ENCODE data around the gene GRM4.
"Not testable (repeated sequence)": the region's sequence is repeated elsewhere in the genome, so short reads cannot be mapped to it uniquely, and the experiment has no call there.

Gene GRM4

DNA sequence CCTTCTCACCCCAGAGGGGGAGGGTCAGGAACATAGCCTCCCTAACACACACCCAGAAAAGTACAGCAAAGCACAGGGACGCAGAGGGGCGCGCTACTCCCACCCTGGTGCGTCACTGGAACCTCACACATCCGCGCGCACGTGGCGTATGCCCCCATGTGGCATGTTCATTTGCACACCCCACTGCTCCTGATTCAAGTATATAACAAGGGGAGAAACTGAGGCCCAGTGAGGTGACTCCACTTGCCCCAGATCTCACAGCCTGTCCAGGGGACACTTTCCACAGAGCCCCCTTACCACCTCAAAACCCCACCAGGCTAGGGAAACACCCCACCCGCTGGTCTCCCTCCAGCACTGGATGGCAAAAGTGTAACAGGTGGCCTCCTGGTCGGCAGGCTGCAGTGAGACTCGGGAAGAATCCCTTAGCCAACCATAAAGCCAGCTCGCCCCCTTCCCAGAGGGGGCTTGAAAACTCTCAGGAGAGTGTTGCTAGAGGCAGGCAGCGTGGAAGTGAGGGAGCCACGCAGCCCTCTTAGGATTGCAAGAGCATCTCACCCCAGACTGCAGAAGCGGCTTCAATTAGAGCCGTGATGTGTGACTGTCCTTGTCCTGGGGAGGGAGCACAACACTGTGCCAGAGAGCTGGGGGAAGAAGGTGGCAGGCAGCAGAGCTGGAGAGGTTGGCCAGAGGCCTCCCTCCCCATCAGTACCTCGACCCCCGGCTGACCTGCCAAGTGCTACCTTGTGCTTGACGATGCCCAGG is at the start of gene GRM4:
TSS of gene GRM4 (minus strand) at position 67 of the 762 bp plus-strand sequence. CDS start 12,591 bp downstream, outside the sequence.
- no peak for DNase-seq

DNA sequence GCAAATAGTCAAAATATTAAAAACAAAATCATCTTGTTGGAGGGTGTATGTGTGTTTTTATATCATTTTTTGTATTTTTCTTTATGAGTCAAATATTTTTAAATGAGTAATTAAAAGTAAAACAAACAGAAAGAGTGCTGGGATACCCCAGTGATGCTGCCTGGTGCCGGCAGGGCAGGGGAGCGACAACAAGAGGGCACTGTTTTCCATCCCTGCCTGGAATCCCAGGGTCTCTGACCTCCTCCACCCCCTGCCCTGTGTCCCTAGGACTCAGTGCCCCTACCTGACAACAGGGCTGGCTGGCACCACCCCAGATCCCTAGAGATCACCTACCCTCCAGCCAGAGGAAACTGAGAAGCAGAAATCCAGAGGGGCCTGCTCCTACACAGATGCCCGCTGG is 48.9 kb upstream of the GRM4 start:
- DNase-seq, result no peak

DNA sequence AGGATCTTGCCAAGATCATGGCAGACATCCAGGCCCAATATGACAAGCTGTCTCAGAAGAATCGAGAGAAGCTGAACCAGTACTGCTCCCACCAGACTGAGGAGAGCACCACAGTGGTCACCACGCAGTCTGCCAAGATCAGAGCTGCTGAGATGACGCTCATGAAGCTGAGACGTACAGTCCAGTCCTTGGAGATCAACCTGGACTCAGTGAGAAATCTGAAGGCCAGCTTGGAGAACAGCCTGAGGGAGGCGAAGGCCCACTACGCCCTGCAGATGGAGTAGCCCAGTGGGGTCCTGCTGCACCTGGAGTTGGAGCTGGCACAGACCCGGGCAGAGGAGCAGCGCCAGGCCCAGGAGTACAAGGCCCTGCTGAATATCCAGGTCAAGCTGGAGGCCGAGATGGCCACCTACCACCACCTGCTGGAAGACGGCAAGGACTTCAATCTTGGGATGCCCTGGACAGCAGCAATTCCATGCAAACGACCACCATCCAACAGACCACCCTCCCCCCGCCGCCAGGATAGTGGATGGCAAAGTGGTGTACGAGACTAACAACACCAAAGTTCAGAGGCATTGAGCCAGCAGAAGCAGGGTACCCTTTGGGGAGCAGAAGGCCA is 44.7 kb upstream of the GRM4 start:
- no peak for DNase-seq

DNA sequence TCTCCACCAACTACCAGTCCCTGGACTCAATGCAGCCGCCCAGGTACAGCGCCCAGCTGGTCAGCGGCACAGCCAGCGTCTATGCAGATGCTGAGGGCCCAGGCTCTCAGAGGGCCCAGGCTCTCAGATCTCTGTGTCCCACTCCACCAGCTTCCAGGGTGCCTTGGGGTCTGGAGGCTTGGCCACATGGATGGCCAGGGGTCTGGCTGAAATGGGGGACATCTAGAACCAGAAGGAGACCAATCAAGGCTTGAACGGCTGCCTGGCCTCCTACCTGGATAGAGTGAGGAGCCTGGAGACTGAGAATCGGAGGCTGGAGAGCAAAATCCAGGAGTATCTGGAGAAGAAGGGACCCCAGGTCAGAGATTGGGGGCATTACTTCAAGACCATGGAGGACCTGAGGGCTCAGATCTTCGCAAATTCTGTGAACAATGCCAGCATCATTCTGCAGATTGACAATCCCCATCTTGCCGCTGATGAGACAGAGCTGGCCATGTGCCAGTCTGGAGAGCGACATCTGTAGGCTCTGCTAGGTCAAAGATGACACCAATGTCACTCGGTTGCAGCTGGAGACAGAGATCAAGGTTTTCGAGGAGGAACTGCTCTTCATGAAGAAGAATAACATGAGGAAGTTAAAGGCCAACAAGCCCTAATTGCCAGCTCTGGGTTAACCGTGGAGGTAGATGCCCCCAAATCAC is 44.1 kb upstream of the GRM4 start:
- peak; percentile 34 for DNase-seq

DNA sequence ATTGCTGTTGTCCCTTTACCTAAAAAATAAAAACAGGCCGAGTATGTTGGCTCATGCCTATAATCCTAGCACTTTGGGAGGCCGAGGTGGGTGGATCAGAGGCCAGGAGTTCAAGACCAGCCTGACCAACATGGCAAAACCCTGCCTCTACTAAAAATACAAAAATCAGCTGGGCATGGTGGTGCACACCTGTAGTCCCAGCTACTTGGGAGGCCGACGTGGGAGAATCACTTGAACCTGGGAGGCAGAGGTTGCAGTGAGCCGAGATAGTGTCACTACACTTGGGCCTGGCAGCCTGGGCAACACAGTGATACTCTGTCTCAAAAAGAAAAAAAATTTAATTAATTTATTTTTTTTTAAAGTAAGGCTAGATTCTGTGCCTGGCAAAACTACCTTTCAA is 38.8 kb upstream of the GRM4 start:
- DNase-seq, result not testable (repeated sequence)

DNA sequence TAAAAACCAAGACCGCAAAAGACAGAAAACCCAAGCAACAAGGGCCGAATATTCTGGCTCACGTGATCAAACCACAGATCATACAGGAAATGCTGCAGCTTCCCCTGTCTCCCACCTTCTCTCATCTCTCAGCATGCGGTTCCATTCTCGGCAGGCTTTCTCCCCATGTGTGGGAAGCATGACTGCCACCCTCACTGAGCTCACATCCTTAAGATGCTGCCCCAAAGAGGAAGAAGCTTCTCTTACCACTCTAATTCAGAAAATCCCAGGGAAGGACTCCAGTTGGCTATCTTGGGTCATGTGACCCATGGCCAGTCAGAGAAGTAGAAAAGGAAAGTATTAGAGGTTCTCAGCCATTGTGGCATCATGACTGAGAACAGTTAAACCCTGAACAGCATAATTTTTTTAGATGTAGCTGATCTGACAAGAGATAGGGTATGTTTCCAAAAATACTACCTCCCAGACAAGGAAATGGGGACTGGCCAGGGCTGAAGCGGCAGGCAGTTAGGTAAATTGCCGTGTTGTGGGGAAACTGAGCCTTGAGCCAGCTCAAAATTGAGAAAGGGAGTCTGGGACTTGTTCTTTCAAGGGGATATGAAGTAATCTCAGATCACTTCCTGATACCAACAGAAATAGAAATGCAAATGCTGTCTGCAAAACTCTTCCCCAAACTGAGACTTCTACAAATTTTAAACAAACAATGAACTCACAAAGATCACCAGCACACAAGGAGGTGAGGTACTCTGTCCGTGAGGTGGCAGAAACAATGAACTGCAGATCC is 37.1 kb upstream of the GRM4 start:
- peak; percentile 66 for DNase-seq

DNA sequence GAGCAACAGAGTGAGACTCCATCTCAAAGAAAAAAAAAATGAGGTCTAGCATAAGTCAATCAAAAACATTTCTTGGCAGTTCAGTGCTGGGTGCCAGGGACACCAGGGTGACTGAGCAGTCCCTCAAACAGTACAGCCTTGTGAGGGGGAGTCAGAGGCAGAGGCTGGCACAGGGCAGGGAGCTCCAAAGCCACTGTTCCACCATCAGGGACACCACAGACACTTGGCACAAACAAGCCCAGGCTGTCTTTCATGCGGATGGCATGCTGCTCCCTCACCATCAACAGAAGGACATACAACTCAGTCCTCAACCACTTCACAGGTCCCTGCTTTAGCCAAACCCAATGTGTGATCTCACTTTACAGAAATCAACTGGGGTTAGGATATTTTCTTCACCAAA is 36.0 kb upstream of the GRM4 start:
- DNase-seq, result no peak

DNA sequence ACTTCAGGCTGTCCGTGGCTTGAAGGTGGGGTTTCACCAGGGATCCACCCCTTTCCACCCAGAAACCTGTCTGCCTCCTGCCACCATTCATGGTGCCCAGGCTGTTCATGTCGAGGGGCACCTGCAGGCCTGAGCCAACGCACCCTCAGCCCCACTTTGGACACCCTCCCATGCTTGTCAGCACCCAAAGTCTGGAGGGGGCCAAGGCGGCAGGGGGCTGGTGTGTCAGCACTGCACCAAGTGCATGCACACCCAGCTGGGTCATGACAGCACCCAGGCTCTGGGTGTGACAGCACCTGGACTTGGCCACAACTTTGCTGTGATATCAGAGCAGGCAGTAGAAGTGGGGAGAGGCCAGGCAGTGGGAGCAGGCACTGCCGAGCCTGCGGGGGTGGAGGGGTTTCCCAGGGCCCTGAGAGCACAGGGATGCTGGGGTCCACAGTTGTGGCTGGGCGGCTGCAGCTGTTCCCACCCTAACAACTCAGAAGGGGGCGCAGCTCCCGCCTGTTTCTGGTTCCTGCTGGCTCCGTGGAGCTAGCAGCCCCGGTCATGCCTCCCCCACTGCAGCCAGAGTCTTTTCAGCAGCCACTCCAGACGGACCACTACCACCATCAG is 33.3 kb upstream of the GRM4 start:
- DNase-seq, result no peak

DNA sequence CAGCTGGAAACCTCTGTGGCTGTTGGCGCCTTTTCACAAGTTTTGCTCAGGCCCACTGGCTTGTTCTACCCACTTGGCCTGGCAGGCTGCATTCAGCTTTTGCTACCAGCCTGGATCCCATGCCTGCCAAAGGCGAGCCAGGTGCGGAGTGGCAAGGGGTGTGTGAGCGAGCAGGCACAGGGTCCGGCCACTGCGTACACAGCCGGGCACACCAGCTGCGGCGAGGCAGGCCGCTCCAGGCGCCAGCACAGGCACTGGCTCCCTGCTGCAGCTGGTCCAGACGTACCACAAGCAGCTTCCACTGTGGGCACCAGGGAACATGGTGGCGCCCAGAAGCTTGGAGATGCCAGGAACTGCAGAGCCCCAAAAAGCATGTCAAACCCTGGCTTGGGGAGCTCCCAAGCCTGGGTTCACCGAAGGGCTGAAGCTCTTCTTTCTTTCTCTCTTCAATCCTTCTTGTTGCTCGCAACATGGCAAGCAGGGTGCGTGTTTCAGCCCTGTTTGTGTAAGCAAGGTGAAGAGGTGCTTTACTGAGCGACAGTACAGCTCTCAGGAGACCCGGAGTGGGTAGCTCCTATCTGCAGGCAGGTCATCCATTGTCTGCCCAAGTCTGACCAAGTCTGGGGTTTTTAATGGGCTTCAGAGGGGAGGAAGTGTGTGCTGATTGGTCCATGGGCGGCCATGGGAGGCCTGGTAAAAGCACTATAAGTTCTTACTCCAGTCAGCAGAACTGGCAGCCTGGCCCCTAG is 32.6 kb upstream of the GRM4 start:
- DNase-seq, result no peak

DNA sequence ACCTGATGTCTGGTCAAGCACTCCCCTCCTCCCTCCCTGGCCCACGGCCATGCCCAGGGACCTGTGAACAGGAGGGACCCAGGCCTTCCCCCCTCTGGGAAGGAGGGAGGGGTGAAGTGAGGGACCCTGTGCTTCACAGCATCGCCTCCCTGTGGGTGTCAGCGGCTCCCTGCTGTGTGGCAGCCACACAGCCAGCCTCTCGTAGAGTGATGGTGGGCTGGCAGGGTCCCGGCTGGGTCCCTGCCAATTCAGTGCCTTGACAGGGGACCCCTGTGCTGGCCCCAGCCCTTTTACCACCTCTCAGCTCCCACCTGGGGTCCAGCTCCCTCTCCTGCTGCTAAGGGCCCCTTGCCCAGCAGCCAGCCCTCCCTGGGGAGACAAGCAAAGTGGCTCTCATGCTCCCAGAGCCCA is 31.3 kb upstream of the GRM4 start:
- DNase-seq, result no peak

DNA sequence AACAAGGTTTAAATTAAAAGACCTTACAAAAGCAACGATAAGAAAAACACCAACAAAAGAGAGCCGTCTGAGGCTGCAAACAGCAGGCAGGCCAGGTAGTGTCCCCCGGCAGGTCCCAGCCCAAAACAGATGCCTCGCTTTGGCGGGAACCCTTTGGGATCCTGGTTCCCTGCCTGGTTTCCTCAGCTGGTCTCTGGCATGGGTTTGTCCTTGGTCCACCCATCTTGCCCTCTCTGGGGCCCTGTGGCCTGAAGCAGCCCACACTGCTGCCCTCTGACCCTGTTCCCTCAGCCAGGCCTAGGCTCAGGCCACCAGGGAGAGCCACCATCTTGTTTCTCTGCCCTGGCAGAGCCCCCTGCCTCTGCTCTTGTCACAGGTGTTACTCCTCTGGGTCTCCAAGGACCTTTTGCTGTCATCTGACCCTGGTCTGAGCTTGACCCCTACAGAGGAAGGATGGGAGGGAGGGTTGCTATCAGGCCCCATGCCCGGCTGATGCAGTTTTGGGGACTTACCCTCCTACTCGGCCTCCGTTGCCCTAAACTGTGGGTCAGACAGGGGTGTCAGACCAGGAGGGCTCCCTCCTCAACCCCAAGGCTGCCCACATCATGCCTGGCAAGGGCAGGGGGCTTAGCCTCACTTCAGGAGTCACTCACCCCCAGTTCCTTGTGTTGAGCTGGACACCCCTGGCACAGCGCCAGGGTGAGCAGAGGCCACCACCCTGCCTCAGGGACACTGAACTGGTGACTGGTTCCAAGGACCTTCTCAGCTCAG is 30.6 kb upstream of the GRM4 start:
- DNase-seq, result no peak

DNA sequence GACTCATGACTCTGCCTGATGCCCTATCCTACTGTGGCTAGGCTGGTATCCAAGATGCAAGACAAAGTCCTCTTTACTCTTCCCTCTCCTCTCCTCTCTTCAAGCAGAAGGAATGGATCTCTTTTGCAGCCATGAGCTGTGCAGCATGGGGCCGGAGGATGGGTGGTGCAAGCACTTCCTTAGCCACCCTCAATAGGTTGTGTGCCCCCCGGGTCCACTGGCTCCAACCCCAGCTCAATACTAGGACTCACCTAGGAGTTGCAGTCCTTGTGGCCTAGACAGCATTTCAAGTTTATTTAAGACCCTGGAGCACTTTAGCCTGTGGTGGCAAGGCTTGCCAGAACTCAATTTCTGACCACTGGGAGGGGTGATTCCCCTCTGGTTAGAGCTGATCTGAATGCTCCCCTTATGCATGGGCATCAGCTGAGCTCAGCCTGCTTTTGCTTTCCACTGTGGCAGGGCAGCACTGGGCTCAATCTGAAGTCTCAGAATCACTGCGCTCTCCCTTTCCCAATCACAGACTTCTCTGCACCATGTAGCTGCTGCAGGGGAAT is 29.0 kb upstream of the GRM4 start:
- no peak for DNase-seq

DNA sequence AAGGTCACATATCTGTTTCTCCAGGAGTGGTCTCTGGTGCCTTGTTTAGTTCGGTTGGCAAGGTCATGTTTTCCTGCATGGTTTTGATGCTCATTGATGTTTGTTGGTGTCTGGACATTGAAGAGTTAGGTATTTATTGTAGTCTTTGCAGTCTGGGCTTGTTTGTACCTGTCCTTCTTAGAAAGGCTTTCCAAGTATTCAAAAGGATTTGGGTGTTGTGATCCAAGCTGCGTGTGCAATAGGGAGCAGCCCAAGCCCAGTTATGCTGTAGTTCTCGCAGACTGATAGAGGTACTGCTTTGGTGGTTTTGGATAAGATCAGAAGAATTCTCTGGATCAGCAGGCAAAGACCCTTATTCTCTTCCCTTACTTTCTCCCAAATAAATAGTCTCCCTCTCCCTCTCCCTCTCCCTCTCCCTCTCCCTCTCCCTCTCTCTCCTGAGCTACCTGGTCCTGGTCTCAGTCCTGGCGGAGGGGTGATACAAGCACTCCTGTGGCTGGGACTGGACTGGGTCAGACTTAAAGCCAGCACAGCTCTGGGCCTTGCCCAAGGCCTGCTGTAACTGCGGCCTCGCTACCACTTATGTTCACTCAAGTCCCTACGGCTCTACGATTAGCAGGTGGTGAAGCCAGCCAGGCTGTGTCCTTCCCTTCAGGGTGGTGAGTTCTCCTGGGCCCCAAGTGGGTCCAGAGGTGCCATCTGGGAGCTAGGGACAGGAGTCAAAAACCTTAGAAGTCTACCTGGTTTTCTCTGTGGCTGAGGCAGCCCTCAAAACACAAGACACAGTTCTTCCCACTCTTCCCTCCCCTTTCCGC is 27.3 kb upstream of the GRM4 start:
- DNase-seq, result no peak

DNA sequence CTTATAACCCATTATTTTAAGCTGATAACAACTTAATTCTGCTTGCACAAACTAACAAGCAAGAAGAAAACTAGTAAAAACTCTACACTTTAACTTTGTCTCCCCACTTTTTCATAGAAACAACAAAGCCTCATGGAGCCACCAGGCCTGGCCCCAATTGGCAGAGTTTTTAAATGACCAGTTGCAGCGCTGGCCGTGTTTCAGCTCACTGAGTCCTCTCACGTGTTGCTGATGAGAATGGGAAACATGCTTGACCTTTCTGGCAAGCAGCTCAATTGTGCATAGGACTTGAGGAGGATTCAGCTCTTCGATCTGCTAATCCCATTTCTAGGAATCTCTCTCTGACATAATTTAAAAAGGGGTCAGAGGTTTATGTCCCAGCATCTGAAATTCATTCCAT is 24.5 kb upstream of the GRM4 start:
- no peak for DNase-seq

DNA sequence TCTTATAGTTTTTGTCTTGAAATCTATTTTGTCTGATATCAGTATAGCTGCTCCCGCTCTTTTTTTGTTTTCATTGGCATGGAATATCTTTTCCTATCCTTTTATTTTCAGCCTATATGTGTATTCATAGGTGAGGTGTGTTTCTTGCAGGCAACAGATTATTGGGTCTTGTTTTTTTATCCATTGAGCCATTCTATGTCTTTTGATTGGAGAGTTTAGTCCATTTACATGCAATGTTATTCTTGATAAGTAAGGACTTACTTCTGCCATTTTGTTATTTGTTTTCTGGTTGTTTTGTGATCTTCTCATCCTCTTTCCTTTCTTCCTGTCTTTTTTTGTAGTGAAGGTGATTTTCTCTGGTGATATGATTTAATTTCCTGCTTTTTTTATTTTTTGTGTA is 24.0 kb upstream of the GRM4 start:
- no peak for DNase-seq

DNA sequence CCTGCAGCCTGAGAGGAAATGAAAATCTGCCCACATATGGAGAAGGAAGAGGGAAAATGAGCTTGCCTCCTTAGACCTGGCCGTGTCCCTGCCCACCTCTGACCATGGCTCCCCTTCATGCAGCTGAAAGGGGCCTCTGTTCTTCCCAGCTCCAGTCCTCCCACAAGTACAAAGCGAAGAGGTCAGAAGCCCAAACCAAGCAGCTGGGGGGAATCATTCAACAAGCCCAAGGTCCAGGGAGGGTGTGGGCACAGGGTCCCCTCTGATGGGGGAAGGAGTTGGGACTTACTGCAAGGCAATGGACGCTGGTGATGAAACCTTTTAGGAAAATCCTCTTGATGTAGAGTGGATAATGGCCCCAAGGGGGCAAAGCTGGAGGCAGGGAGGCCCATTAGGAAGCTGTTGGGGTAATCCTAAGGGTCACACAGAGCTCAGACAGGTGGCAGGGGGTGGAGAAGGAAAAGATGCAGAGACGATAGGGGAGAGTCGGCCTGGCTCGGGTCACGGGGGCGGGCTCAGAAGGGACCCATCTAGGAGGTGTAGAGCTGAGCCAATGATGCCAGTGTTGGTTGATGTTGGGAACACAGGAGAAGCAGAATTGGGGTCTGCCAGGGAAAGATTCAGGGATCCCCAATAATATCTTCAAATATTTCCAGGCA is 16.1 kb upstream of the GRM4 start:
- no peak for DNase-seq

DNA sequence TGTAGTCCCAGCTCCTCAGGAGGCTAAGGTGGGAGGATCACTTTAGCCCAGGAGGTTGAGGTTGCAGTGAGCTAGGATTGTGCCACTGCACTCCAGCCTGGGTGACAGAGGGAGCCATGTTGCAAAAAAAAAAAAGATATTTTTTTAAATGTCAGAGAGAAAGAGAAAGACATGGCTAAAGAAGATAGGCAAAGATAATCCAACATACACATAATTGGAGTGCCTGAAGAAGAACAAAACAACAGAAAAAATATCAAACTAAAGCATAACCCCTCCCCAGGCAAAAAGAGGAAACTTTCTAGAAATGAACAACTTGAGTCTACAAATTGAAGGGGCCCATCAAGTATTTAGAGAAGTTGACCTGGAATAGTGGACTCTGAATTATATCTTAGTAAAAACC is 14.0 kb upstream of the GRM4 start:
- no peak for DNase-seq

DNA sequence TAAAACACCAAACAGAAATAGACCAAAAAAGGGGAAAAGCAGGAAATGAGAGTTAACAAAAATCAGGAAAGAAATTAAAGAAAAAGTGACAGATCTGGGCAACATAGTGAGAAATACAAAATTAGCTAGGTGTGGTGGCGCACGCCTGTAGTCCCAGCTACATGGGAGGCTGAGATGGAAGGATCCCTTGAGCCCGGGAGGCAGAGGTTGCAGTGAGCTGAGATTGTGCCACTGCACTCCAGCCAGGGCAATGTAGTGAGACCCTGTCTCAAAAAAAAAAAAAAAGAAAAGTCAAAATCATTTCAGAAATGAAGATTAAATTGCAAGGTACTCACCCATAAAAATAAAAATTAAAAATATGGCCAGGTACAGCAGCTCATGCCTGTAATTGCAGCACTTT is 13.0 kb upstream of the GRM4 start:
- DNase-seq, result no peak

DNA sequence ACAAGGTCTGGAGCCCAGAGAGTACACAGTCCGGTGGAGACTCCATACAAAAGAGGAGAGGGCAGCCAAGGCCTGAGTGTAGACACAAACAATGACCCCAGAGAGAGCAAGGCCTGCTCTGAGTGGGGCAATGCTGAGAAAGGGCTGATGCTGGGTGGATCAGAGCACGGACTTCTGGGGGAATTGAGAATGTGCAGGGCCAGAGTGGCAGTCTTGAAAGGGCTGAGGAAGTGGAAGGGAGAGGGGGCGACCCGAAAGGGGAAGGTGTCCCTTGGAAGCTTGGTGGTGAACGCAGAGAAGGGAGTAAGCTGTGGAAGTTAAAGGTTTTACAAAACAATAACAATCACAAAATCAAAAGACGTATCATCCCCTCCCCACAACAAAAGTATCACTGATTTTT is 12.0 kb upstream of the GRM4 start:
- DNase-seq, result no peak
